A673 (cell line): ENCODE measurements around the gene BDNF. TPM values are rescaled to one million over a fixed set of nuclear protein-coding genes. Genes with fewer than 3 reads are reported as not detected.

ENCODE experiments used
- BruUV-seq: library from RNA; stranded (reverse); fragments of 400-500 nt; replicated peaks from 2 replicates; lab custom pipeline; 2021; lab: Mats Ljungman, UMichigan
- CTCF ChIA-PET: fragments of 300-600 bp; sonication (Branson Sonifier 250); formaldehyde crosslinking; loops from one replicate; lab custom pipeline; 2022; ENCODE audit warnings: antibody characterized with exemption; lab: Charles Lee
- POLR2A ChIA-PET: fragments of 300-600 bp; sonication (Branson Sonifier 250); formaldehyde crosslinking; loops from one replicate; lab custom pipeline; 2022; ENCODE audit warnings: antibody characterized with exemption; ENCODE audit not compliant: low non-redundant PET; lab: Charles Lee
- DNase-seq: peaks from one replicate; pipeline ENCODE4 v3.0.0-alpha.2; 2015; ENCODE audit warnings: low spot score
- H3K27ac ChIP-seq: fragments of 200-600 bp; sonication (generic); 2 replicates; pipeline ENCODE4 v1.5.1; 2016; ENCODE audit warnings: mixed run types, low read depth, mild to moderate bottlenecking, mixed read lengths, antibody characterized with exemption, low read length; ENCODE audit not compliant: poor library complexity, severe bottlenecking
- H3K27me3 ChIP-seq: fragments of 200-600 bp; sonication (generic); replicated peaks from 2 replicates; pipeline ENCODE4 v1.6.1; 2017; ENCODE audit warnings: mixed run types, low read depth, mild to moderate bottlenecking, mixed read lengths, antibody characterized with exemption, low read length; ENCODE audit not compliant: insufficient read depth, poor library complexity
- H3K36me3 ChIP-seq: fragments of 200-600 bp; sonication (generic); 2 replicates; pipeline ENCODE4 v1.6.1; 2016; ENCODE audit warnings: mixed run types, mild to moderate bottlenecking, mixed read lengths, antibody characterized with exemption, low read length; ENCODE audit not compliant: insufficient read depth, poor library complexity, severe bottlenecking
- H3K4me1 ChIP-seq: fragments of 200-600 bp; sonication (generic); 2 replicates; pipeline ENCODE4 v1.6.1; 2017; ENCODE audit warnings: mixed run types, mild to moderate bottlenecking, mixed read lengths, antibody characterized with exemption, low read length; ENCODE audit not compliant: insufficient read depth, poor library complexity, severe bottlenecking
- H3K4me3 ChIP-seq: fragments of 200-600 bp; sonication (generic); 2 replicates; pipeline ENCODE4 v1.5.1; 2016; ENCODE audit warnings: low read depth, mixed run types, mild to moderate bottlenecking, mixed read lengths, low read length; ENCODE audit not compliant: poor library complexity, severe bottlenecking
- H3K9me3 ChIP-seq: fragments of 200-600 bp; sonication (generic); 2 replicates; pipeline ENCODE4 v1.6.1; 2016; ENCODE audit warnings: mixed run types, low read depth, mild to moderate bottlenecking, mixed read lengths, antibody characterized with exemption, low read length; ENCODE audit not compliant: poor library complexity, severe bottlenecking
- EZH2 ChIP-seq: fragments of 200-600 bp; sonication (generic); IDR thresholded peaks from 2 replicates; pipeline ENCODE4 v1.6.1; 2017; ENCODE audit warnings: borderline replicate concordance, low read depth, mild to moderate bottlenecking, mixed read lengths, antibody characterized with exemption, low read length; ENCODE audit not compliant: poor library complexity, severe bottlenecking
- intact Hi-C: fragments of 100-400 bp; cut with micrococcal nuclease; formaldehyde crosslinking; loops from one replicate; pipeline ENCODE4 v1.10.0; 2022; ENCODE audit not compliant: unreplicated experiment
- total RNA-seq: library from RNA; stranded (reverse); gene quantifications from 2 replicates; pipeline ENCODE4 v1.2.3, GENCODE V29; 2021
- TF ChIP-seq, protein P1 (sequence below): fragments of 300-800, 200-600 bp; sonication (generic); conservative IDR thresholded peaks from 2 replicates; pipeline ENCODE4 v1.5.1; 2017; ENCODE audit warnings: low read depth, mild to moderate bottlenecking, antibody characterized with exemption, low read length, moderate library complexity, mixed read lengths

Gene BDNF
- total RNA-seq, 1 experiment from 2014 or later, result 0.09 TPM

DNA sequence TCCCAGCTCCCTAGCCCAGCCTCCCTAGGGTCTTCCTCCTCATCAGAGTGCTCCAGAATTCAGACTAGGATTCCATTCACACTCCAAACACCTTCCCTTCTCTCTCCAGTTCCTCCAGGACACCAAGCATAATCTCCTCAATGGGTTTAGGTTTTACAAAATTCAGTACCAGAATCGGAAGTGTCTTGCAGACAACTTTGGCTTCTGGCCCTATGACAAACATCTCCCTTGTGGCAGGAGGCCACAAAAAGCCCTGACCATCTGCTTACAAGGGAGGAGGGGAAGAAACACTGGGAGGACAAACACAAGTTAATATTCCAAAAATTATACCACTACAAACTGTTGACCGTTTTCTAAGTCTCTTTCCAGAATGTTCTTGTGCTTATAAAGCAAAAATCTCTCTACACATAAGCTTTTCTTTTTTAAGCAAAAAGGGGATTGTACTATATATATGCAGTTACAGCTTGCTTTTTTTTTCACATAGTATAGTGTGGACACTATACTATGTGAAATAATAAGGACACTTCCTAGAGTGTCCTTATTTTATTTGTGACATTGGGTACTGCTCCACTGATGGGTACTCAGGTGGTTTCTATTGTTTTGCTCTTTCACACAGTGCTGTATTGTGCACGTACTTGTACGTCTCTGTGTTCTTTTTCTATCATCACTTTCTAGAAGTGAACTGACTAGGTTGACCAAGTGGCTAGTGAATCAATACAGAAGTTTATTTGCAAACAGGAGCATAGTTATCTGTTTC, 78.7 kb downstream of the BDNF start:
- Histone ChIP-seq H3K27ac (no peak overlapping the region), H3K9me3 (no peaks in the 10 kb centered on the region), H3K4me1 (no peaks in the 10 kb centered on the region), H3K36me3 (no peaks in the 10 kb centered on the region), H3K27me3 (peaks cover 53% of the 10 kb centered on the region), H3K4me3 (no peak overlapping the region)
- no peak for TF ChIP-seq EZH2
- TF ChIP-seq, protein P1, sequence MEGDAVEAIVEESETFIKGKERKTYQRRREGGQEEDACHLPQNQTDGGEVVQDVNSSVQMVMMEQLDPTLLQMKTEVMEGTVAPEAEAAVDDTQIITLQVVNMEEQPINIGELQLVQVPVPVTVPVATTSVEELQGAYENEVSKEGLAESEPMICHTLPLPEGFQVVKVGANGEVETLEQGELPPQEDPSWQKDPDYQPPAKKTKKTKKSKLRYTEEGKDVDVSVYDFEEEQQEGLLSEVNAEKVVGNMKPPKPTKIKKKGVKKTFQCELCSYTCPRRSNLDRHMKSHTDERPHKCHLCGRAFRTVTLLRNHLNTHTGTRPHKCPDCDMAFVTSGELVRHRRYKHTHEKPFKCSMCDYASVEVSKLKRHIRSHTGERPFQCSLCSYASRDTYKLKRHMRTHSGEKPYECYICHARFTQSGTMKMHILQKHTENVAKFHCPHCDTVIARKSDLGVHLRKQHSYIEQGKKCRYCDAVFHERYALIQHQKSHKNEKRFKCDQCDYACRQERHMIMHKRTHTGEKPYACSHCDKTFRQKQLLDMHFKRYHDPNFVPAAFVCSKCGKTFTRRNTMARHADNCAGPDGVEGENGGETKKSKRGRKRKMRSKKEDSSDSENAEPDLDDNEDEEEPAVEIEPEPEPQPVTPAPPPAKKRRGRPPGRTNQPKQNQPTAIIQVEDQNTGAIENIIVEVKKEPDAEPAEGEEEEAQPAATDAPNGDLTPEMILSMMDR, result no peak
- BruUV-seq, result no TSS peak
- ChIA-PET CTCF (no interaction called here), POLR2A (no interaction called here)
- DNase-seq, result no peak
- intact Hi-C loops, result no loop called here

DNA sequence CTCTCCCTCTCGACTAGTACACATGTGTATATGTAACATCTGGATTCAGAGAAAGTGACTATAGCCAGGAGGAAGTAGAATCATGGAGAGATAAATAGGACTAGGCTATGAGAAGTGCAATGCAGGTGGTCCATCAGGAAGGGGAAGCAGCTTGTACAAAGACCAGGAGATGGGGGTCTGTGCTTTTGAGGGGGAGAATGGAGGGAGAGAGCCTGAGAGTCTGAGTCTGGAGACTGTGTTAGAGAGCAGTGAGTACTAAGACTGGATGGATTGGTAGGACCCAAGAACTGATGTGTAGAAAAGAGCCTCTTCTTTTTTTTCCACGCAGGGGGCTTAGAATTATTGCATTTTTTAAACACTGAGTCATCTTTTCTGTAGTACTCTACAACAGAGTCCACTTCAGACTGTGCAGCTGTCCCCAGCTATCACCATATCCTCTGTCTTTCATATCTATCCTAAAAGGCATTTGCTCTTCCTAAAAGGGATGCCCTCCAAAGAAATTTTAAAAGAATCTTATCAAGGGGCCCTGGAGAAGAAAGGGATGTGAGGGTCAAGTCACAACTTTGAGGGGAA, 80.4 kb downstream of the BDNF start:
- H3K9me3 ChIP-seq, result no peaks in the 10 kb centered on the region
- no peaks in the 10 kb centered on the region for H3K36me3 ChIP-seq
- H3K4me1 ChIP-seq, result no peaks in the 10 kb centered on the region
- no peak overlapping the region for H3K27ac ChIP-seq
- H3K4me3 ChIP-seq, result no peak overlapping the region
- BruUV-seq, result no TSS peak
- intact Hi-C loops, result no loop called here
- H3K27me3 ChIP-seq, result peaks cover 40% of the 10 kb centered on the region
- TF ChIP-seq, protein P1, result no peak
- no peak for TF ChIP-seq EZH2
- POLR2A ChIA-PET, result interaction anchor here (0.5 kb wide), 1 partner anchor 467 kb away, joined by 3 read pairs; no protein-coding TSS in a partner anchor
- peak; percentile 39 for DNase-seq
- CTCF ChIA-PET, result no interaction called here

DNA sequence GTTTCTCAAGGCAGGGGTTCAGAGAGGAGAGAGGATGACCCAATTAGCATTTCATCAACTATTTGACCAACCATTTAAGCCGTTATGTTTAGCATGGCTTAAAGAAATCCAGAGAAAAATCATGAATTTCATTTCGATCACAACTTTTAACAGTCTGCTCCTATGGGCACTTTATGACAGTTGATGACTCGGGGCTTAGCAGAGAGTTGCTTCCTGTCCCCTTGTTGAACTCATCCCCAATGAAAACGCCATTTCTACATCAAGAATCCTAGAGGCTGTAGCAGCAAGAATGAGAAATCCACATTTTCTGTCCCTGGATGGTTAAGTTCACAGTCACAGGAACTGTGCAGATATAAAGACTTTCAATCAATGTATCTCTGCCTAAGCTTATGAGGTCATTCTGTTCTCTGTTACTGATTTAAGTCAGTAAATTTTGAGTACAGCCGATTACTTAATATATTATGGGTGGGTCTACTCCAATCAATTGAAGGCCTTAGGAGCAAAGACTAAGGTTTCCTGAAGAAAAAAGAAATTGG, 81.1 kb downstream of the BDNF start:
- no TSS peak for BruUV-seq
- DNase-seq, result no peak
- no peaks in the 10 kb centered on the region for H3K9me3 ChIP-seq
- H3K36me3 ChIP-seq, result no peaks in the 10 kb centered on the region
- ChIA-PET POLR2A (no interaction called here), CTCF (no interaction called here)
- no peak overlapping the region for H3K27ac ChIP-seq
- peaks cover 32% of the 10 kb centered on the region for H3K27me3 ChIP-seq
- TF ChIP-seq, protein P1, result no peak
- TF ChIP-seq EZH2, result no peak
- intact Hi-C loops, result no loop called here
- H3K4me1 ChIP-seq, result no peaks in the 10 kb centered on the region
- no peak overlapping the region for H3K4me3 ChIP-seq
